Endothelial cell of umbilical vein (primary cell): ENCODE data around the gene NDUFB6. TPM values are rescaled to one million over a fixed set of nuclear protein-coding genes. Genes with fewer than 3 reads are reported as not detected.

ENCODE experiments used
- BruUV-seq: library from RNA; stranded (reverse); fragments of 400-500 nt; replicated peaks from 2 replicates; lab custom pipeline; 2021; lab: Mats Ljungman, UMichigan
- CTCF ChIA-PET: fragments of 300-600, 350-600 bp; sonication (Branson Sonifier 250); formaldehyde crosslinking; loops from one replicate; lab custom pipeline; 2021; ENCODE audit warnings: antibody characterized with exemption, inconsistent platforms; lab: Charles Lee
- POLR2A ChIA-PET: fragments of 300-600, 350-600 bp; sonication (Branson Sonifier 250); formaldehyde crosslinking; loops from one replicate; lab custom pipeline; 2021; ENCODE audit warnings: antibody characterized with exemption, inconsistent platforms; lab: Charles Lee
- DNase-seq: peaks from one replicate; pipeline ENCODE4 v3.0.0-alpha.2; 2011; ENCODE audit warnings: low read depth, low spot score
- FAIRE-seq: peaks from 2 replicates; lab custom pipeline; 2011; peaks lifted over from hg19 to GRCh38; lab: Jason Lieb, UNC
- H2AFZ ChIP-seq: 2 replicates; pipeline ENCODE4 v1.6.0; 2012; ENCODE audit warnings: low read depth, low read length, control low read depth, inconsistent platforms
- H3K27ac ChIP-seq: 2 replicates; pipeline ENCODE4 v1.5.1; 2011; ENCODE audit warnings: low read depth, mild to moderate bottlenecking, control low read depth, low read length, moderate library complexity; ENCODE audit not compliant: insufficient read depth
- H3K27me3 ChIP-seq, 2 experiments: 2 replicates each; pipeline versions ENCODE4 v1.6.0 to v1.6.1; 2011; ENCODE audit warnings: low read length in 2 of 2, mixed read lengths in 1 of 2; ENCODE audit not compliant: control insufficient read depth in 2 of 2, insufficient read depth in 2 of 2
- H3K36me3 ChIP-seq, 2 experiments: 2 replicates in 1 of 2; 3 replicates in 1 of 2; pipeline ENCODE4 v1.5.1; 2011; ENCODE audit warnings: low read length in 2 of 2, mild to moderate bottlenecking in 1 of 2, moderate library complexity in 1 of 2; ENCODE audit not compliant: control insufficient read depth in 2 of 2, insufficient read depth in 2 of 2; ENCODE audit errors: extremely low read depth in 1 of 2
- H3K4me1 ChIP-seq: 3 replicates; pipeline ENCODE4 v1.5.1; 2011; ENCODE audit warnings: mild to moderate bottlenecking, low read length; ENCODE audit not compliant: control insufficient read depth, insufficient read depth; ENCODE audit errors: extremely low read depth
- H3K4me2 ChIP-seq: 2 replicates; pipeline ENCODE4 v1.6.1; 2011; ENCODE audit warnings: low read length, control low read depth, mixed read lengths; ENCODE audit not compliant: insufficient read depth
- H3K4me3 ChIP-seq, 3 experiments: fragments of 200-600 bp in 1 of 3; sonication (generic), shearing (Covaris generic) in 1 of 3; replicated peaks in 1 of 3; 2 replicates each; pipeline ENCODE4 v1.5.1; 2011 to 2016; ENCODE audit warnings: control low read depth in 3 of 3, low read length in 3 of 3, mild to moderate bottlenecking in 2 of 3, inconsistent platforms in 1 of 3, low read depth in 1 of 3, moderate library complexity in 1 of 3; ENCODE audit not compliant: insufficient read depth in 1 of 3
- H3K79me2 ChIP-seq: 2 replicates; pipeline ENCODE4 v1.6.0; 2012; ENCODE audit warnings: low read length, inconsistent platforms; ENCODE audit not compliant: control insufficient read depth, insufficient read depth
- H3K9ac ChIP-seq: replicated peaks from 2 replicates; pipeline ENCODE3; 2011; ENCODE audit warnings: low read length, control low read depth; ENCODE audit not compliant: insufficient read depth; ENCODE audit errors: extremely low read depth
- H3K9me1 ChIP-seq: replicated peaks from 3 replicates; pipeline ENCODE4 v1.6.0; 2011; ENCODE audit warnings: mild to moderate bottlenecking, low read length; ENCODE audit not compliant: control insufficient read depth, insufficient read depth; ENCODE audit errors: extremely low read depth
- H3K9me3 ChIP-seq: replicated peaks from 2 replicates; pipeline ENCODE4 v1.5.1; 2012; ENCODE audit warnings: low read length, inconsistent platforms; ENCODE audit not compliant: control insufficient read depth, insufficient read depth
- H4K20me1 ChIP-seq: replicated peaks from 2 replicates; pipeline ENCODE3; 2011; ENCODE audit warnings: mild to moderate bottlenecking, low read length; ENCODE audit not compliant: control insufficient read depth, insufficient read depth; ENCODE audit errors: extremely low read depth
- CTCF ChIP-seq, 2 donors: IDR thresholded peaks; 1 replicate in 1 of 2; 2 replicates in 1 of 2; pipeline ENCODE4 v1.5.1; 2011; ENCODE audit warnings: low read length in 2 of 2, mild to moderate bottlenecking in 2 of 2, moderate library complexity in 2 of 2, control low read depth in 1 of 2, inconsistent platforms in 1 of 2, low read depth in 1 of 2; ENCODE audit not compliant: insufficient read depth in 1 of 2; ENCODE audit errors: extremely low read depth in 1 of 2
- EZH2 ChIP-seq: IDR thresholded peaks from 2 replicates; pipeline ENCODE4 v1.6.1; 2012; ENCODE audit warnings: borderline replicate concordance, low read depth, mild to moderate bottlenecking, moderate library complexity, low read length, inconsistent platforms; ENCODE audit not compliant: severe bottlenecking
- FOS ChIP-seq: IDR thresholded peaks from 2 replicates; pipeline ENCODE4 v1.6.1; 2011; ENCODE audit warnings: mild to moderate bottlenecking, low read length, moderate library complexity, borderline replicate concordance; ENCODE audit not compliant: insufficient read depth
- GATA2 ChIP-seq: IDR thresholded peaks from 2 replicates; pipeline ENCODE4 v1.7.0; 2011; ENCODE audit warnings: low read depth, mild to moderate bottlenecking, moderate library complexity, mixed read lengths, low read length; ENCODE audit not compliant: insufficient read length, insufficient read depth
- JUN ChIP-seq: IDR thresholded peaks from 2 replicates; pipeline ENCODE4 v1.6.1; 2011; ENCODE audit warnings: borderline replicate concordance, low read depth; ENCODE audit not compliant: insufficient read length, insufficient read depth
- MAX ChIP-seq: IDR thresholded peaks from 2 replicates; pipeline ENCODE4 v1.6.1; 2011; ENCODE audit not compliant: insufficient read depth, insufficient read length
- MYC ChIP-seq: IDR thresholded peaks from one replicate; pipeline ENCODE4 v1.6.1; 2011; ENCODE audit warnings: mild to moderate bottlenecking, low read depth, low read length
- POLR2A ChIP-seq: IDR thresholded peaks from 2 replicates; pipeline ENCODE4 v1.6.1; 2012; ENCODE audit warnings: low read depth, mild to moderate bottlenecking, control low read depth, low read length
- POLR2AphosphoS5 ChIP-seq: IDR thresholded peaks from 2 replicates; pipeline ENCODE4 v1.6.1; 2012; ENCODE audit warnings: low read depth, mild to moderate bottlenecking, control low read depth, low read length, moderate library complexity; ENCODE audit not compliant: insufficient read depth
- dilution Hi-C: fragments of 300-500 bp; cut with MboI; formaldehyde crosslinking; loops from one replicate; pipeline ENCODE4 v1.15.0; 2019; ENCODE audit warnings: low sequenced_read_pairs; ENCODE audit not compliant: extremely low pct_ligation_motif_present
- intact Hi-C: fragments of 100-400 bp; cut with micrococcal nuclease; formaldehyde crosslinking; loops from one replicate; pipeline ENCODE4 v1.10.0; 2022
- polyA plus RNA-seq, 4 experiments: library from polyadenylated mRNA; depleted of rRNA in 3 of 4; stranded (reverse) in 3 of 4; unstranded in 1 of 4; fragments of >200 nt; gene quantifications; 2 replicates each; pipeline versions ENCODE4 v1.2.1 to v1.2.3, GENCODE V29; 2011 to 2012; ENCODE audit warnings: missing spikeins in 1 of 4
- total RNA-seq: library from RNA; stranded (reverse); gene quantifications from 2 replicates; pipeline ENCODE4 v1.2.3, GENCODE V29; 2021

NDUFB6 gene
- total and polyA plus RNA-seq, 2 donors (not counting 3 experiments of a cell fraction or from before 2014, with no cell fraction given) = 53.5 to 59.2 TPM

DNA sequence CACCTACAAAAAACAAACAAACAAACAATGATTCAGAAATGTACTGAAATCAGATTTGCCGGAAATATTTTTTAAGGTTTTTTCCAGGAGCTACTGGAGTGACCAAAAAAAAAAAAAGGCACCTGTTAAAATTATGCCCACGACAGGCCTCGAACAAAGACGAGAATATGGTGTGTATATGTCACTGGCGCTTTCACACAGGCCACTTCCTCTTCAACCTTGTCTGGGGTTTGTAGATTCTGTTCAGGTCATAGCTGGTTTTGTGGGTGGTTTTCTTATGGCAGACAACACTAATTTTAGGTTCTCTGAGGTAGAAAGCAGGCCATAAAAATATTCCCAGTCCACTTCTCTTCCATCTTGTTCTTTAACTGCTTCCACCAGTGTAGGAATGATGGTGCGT lies 7.0 kb downstream of the NDUFB6 start:
- DNase-seq (no peak), FAIRE-seq (no peak)
- intact Hi-C loops (no loop called here), dilution Hi-C loops (loop anchor here (25.0 kb wide), 1 partner anchor 179 kb away; the partner anchor contains the start of gene ACO1)
- H3K27me3 ChIP-seq = no peaks in the 10 kb centered on the region
- no peaks in the 10 kb centered on the region for H4K20me1 ChIP-seq
- H3K4me1 ChIP-seq = peaks cover 1% of the 10 kb centered on the region
- H3K9me3 ChIP-seq = no peaks in the 10 kb centered on the region
- BruUV-seq = no TSS peak
- no peak overlapping the region for H3K4me2 ChIP-seq
- no peak for TF ChIP-seq CTCF (IDR thresholded peaks at IDR 0.05; ENCODE audit: extremely low read depth in 1 of 2, insufficient read depth in 1 of 2, low read depth in 1 of 2, low read length in 2 of 2)
- no peak for TF ChIP-seq GATA2
- TF ChIP-seq POLR2A = no peak
- no peak for TF ChIP-seq EZH2
- no peak for TF ChIP-seq POLR2AphosphoS5
- TF ChIP-seq MAX = no peak
- TF ChIP-seq JUN = no peak
- TF ChIP-seq MYC = no peak
- no peak for TF ChIP-seq FOS
- H3K27ac ChIP-seq = no peak overlapping the region
- no peak overlapping the region for H3K4me3 ChIP-seq
- ChIA-PET CTCF (interaction anchor here (1.1 to 6.6 kb wide), 3 partner anchors 9 to 402 kb away, joined by 3 to 40 read pairs (median 4); no protein-coding TSS in a partner anchor), POLR2A (no interaction called here)
- no peak overlapping the region for H2AFZ ChIP-seq
- no peaks in the 10 kb centered on the region for H3K9me1 ChIP-seq
- H3K9ac ChIP-seq = no peak overlapping the region
- peaks cover 4 to 12% of the 10 kb centered on the region in 2 experiments for H3K36me3 ChIP-seq
- H3K79me2 ChIP-seq = peaks cover 15% of the 10 kb centered on the region
